GM18861 (cell line): ENCODE measurements around the gene USP36.
A peak's percentile ranks its signal among the peaks of the same experiment; 100 is the strongest.
"Not testable (repeated sequence)": the region's sequence is repeated elsewhere in the genome, so short reads cannot be mapped to it uniquely, and the experiment has no call there.

Experiments
- ATAC-seq: cut with Tn5 transposase; IDR thresholded peaks from one replicate; pipeline ENCODE4 v1.9.1; 2021; ENCODE audit not compliant: unreplicated experiment

USP36 gene

DNA sequence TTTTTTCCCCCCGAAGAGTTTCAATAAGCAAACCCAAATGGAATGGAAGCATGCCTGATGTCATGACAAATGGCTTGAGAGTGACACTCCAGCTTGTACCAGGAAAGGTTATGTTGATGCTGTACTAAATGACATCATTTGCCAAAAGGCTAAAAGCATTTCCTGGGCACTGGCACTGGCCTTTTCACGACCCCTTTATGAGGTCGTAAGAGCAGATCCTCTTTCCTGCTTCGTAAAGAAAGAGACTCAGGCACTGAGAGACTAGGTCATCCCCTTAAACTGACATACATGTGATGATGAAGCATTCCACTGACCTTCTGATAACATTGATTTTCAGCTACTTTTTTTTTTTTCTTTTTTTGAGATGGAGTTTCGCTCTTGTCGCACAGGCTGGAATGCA lies 31.9 kb upstream of the USP36 start:
- no peak for ATAC-seq

DNA sequence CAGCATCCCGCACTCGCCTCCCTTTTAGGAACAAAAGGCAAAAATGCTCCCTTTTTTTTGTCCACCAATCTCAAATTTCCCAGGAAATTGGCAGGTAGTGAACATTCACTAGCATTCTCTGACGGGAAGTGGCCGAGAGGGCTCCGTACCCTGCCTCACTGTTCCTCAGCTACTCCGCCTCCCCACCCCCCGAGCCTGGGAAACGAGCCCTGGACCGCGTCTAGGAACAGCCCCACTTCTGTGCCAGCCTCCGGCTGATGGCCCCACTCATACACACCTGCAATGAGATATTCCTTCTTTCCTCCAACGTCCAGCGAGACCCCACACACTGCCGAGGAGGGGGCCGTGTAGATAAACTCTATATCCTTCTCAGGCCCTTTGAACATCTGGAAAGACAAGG lies 30.0 kb upstream of the USP36 start:
- no peak for ATAC-seq

DNA sequence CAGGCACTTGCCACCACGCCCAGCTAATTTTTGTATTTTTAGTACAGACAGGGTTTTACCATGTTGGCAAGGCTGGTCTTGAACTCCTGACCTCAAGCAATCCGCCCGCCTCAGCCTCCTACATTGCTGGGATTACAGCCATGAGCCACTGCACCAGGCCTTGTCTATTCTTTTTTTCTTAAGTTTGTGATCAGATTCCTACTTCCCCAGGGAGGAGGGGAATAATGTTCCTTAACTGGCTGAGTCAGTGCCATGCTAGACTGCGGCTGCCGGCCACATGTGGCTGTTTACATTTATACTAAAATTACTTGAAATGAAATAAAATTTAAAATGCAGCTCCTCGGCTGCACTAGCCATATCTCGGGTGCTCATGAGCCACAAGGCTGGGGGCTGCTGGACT lies 27.8 kb upstream of the USP36 start:
- no peak for ATAC-seq

DNA sequence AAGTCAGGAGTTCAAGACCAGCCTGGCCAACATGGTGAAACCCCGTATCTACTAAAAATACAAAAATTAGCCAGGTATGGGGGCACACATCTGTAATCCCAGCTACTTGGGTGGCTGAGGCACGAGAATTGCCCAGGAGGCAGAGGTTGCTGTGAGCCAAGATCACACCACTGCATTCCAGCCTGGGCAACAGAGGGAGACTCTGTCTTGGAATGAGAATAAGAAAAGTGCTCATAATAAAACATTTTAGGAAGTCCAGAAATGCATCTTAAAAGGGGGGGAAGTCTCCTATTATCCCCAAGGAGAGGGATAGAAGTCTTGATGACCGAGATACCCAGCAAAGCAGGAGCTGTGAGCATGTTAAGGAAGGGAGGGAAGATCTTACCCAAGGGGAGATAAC lies 26.4 kb upstream of the USP36 start:
- ATAC-seq = not testable (repeated sequence)

DNA sequence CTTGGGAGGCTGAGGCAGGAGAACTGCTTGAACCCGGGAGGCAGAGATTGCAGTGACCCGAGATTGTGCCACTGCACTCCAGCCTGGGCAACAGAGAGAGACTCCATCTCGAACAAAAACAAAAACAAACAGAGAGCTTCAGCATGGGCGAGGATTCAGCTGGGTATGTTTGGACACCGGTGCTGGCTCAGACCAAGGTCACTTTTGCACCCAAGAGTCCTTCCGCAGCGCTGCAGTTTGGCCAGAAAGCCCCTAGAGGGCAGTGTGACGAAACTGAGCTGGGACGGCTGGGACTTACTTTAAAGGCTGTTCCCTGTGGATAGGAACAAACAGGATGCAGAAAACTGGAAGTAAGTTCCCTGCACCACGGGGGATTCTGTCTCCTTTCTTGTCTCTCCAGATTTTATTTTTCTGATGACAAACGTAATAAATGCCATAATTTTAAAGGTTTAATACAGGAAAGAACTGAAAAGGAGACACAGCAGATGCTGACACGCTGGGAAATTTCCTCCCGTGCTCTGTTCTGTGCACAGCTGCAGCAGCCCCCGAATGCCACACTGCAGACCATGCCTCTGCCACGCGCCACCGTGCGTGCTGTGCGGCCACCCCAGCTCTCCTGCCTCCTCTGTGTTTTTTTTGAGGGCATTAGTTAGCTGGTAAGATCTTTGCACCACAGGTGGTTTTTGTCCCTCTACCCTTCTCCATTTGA lies 25.2 kb upstream of the USP36 start:
- no peak for ATAC-seq

DNA sequence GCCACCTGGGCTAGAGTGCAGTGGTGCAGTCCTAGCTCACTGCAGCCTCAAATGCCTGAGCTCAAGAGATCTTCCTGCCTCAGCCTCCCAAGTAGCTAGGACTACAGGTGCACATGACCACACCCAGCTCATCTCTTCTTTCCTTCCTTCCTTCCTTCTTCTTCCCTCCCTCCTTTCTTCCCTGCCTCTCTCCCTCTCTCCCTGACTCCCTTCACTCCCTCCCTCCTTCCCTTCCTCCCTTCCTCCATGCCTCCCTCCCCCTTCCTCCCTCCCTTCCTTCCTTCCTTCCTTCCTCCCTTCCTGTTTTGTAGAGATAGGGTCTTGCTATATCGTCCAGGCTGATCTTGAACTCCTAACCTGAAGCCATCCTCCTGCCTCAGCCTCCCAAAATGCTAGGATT lies 23.5 kb upstream of the USP36 start:
- no peak for ATAC-seq

DNA sequence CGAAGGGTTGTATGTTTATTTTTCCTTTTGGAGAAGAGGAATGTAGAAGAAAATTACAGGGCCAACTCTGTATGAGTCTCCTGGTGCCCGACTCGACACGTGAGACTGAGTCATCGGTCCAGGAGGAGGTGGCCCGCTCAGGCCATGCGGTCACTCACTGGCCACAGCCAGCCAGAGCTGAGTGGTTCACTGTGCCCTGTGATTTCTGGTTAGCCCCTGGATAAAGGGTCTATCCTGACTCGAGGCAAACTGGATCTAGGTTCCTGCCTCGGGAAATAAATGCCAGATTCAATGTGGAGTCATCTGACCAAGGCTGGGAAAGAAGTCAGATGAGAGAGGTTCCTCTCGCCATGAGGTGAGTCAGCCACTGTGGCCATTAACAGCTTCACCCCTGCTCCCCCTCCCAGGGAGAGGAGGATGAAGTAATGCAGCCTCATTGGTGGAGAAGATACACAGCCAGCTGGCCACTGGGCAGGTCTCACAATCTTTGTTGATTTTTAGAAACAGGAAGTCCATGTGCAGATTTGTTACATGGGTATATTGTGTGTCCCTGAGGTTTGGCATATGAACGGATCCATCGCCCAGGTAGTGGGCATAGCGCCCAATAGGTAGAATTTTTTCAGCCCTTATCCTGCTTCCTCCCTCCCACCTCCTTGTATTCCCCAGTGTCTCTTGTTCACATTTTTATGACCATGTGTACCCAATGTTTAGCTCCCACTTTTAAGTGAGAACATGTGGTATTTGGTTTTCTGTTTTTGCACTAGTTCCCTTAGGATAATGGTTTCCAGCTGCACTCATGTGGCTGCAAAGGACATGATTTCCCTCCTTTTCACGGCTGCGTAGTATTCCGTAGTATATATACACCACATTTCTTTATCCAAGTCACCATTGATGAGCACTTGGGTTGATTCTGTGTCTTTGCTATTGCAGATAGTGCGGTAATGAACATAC lies 21.7 kb upstream of the USP36 start:
- ATAC-seq = no peak

DNA sequence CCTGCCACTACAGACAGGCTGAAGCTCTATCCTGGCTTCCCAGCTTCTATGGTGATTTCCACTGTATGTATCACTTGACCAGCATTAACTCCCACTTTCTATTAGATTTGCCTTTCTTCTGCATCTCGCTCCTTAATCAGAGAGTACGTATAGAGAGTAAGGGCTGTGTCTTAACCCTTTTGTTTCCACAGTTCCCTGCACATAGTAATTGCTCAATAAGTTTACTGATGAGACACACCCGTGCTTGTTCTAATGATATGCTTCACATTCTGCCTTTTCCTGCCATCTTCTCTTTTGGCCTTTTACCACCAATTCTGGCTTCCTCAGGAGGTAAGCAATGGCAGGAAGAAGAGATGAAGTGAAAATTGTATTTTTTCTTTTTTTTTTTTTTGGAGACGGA lies 20.6 kb upstream of the USP36 start:
- no peak for ATAC-seq

DNA sequence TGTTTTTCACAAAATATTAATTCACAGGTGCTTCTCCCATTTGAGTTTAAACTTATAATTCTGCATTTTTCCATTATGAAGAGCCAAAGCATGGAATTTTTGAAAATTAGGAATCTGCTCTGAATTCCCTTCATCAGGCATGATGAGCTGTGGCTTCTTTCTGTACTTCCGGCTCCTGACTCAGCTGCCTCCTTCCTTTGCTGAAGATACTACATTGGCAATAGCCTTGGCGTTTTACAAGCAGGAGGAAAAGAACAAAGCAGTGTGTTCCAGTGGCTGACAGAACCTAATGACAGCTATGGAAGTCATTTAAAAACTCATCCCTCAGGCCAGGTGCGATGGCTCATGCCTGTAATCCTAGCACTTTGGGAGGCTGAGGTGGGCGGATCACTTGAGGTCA lies 18.4 kb upstream of the USP36 start:
- no peak for ATAC-seq

DNA sequence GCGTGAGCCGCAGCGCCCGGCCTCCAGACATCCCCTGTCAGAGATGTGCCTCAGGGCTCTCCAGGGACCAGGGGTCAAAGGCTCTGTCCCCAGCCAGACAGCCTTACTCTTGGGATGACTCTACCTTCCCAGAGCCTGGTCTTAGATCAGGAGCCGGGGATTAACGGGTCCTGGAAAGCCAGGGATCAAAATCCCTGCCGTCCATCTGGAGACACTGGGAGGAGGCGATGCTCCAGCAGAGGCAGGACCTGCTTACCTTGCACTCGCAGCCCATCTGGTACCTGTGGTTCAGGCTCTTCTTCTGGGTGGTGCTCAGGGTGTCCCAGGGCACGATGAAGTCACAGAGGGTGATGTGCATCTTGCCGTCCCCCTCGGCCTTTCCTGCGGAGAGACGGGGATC lies 16.7 kb upstream of the USP36 start:
- no peak for ATAC-seq

DNA sequence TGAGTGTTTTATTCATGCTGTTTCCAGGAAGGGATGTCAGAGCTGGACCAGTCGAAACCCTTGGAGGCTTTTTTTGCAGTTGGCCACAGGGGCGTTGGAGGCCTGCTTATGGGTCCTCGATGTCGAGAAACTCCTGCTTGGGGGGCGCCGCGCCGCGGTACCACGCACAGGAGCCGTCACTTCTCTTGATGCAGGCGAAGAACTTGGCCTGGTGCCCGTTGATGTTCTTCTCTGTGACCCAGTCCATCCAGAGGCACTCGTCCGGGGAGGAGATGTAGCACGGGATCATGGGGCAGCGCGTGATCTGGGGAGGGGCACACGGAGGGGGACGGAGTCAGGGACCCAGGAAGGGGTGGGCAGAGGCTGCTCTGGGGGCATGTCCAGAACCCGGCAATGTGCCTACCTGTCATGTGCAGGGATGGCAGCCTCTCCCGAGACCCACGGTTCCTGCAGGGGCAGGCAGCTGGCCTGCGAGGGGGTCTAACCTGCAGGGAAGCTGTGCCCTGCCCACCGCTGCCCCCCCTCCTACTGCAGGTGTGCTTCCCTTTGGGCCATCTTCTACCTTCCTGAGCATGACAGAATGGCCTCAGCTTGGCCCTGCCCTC lies 15.0 kb upstream of the USP36 start:
- no peak for ATAC-seq

DNA sequence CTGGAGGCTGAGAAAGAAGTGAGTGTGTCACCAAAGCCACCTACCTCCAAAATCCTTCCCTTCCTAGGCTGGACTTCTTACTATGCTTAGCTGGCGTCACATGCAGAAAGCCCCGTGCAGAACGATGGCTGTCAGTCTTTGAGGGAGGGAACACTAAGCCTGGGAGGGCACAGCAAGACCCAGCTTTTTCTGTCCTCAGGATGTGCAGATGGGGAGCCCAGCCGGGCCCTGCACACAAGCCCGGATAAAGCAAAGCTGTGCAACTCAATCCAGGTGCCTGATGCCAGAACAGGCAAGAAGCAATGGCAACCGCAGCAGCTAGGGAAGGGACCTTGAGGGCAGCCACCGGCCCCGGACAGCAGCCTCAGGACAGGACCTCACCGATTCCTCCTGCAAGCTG lies 13.9 kb upstream of the USP36 start:
- ATAC-seq = no peak

DNA sequence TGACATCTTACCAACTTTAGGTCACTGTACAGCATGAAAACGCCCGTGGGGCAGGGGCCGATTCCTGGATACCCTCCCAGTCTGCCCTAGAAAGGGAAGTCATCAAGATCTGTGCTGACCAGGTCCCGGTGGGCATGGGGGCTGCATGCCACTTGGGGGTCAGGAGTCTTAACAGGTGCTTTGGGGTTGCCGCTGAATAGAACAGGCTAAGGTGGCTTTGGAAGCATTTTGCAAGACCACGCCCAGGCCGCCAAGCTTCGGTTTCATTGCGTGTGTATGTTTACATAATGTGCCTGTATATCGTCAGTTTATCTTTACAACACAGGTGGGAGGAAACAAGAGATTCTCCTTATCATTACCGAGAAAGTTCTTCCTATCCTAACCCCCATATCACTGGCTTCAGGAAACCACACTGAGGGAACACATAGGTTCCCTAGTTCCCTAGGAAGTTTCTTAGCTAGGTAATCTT lies 13.3 kb upstream of the USP36 start:
- no peak for ATAC-seq

DNA sequence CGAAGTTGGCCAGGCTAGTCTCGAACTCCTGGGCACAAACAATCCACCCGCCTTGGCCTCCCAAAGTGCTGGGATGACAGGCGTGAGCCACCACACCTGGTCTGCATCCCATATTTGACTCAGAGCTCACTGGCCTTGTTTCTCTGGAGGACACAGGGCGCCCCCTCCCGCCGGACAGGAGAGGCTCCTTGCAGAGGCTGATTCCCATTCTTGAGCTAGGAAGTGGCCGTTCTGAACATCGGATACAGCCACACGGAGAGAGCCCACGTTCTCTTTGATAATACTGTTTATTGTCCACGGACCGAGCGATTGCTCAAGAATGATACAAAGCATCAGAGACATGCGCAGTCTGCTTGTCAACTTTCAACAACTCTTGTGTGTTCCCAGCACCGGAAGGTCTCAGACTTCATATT lies 12.1 kb upstream of the USP36 start:
- ATAC-seq = no peak

DNA sequence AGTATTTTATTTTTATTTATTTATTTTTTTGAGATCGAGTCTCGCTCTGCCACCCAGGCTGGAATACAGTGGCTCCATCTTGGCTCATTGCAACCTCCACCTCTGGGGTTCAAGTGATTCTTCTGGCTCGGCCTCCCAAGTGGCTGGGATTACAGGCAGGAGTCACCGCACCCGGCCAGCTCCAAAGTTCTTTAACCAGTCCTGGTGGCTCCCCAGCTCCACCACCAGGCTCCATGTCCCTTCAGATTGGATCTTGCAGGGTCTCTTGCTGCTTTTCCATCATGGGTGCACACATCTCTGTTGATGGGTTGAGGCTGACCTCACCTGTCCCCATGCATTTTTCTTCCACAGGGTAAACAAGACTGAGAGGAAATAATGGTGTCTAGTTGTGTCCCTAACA lies 8.4 kb upstream of the USP36 start:
- ATAC-seq = no peak

DNA sequence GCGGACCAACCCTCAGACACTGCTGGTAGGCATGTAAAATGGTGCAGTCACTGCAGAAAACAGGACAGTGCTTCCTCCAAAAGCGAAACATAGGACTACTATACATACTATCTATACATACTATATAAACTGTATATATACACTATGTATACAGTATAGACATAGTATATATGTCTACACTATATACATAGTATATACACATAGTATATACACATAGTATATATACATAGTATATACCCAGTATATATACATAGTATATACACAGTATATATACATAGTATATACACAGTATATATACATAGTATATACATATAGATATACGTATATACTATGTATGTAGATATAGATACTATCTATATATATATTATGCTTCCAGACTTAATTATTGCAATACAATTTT lies 6.4 kb upstream of the USP36 start:
- no peak for ATAC-seq

DNA sequence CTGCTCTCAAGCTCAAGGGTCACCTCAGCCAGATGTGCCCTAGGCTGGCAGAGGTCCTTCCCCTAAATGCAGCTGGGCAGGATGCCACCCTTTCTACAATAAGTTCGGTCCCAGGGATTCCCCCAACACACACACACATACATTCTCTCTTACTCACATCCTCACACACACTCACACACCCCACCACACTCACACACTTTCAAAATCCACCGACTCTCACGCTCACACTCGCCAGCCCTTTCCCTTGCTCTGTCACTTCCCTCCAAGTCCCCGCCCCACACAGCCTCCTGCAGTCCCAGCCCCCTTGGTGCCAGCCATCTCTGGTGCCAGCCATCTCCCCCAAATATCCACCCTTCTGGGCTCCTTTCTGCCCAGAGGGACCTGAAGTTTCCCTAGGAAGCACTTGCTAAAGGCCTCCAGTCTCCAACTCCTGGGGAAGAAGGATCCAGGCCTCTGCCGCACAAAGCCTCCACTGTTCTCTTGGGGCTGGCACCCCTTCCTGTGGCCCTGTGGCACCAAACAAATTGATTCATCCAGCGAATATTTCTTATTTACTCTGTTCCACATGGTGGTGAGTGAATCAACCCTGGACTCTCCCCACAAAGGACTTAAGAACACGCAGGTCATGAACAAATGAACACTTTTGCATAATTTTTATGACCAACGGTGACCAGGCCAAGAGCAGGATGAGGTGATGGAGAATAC lies 3.8 kb upstream of the USP36 start:
- no peak for ATAC-seq

DNA sequence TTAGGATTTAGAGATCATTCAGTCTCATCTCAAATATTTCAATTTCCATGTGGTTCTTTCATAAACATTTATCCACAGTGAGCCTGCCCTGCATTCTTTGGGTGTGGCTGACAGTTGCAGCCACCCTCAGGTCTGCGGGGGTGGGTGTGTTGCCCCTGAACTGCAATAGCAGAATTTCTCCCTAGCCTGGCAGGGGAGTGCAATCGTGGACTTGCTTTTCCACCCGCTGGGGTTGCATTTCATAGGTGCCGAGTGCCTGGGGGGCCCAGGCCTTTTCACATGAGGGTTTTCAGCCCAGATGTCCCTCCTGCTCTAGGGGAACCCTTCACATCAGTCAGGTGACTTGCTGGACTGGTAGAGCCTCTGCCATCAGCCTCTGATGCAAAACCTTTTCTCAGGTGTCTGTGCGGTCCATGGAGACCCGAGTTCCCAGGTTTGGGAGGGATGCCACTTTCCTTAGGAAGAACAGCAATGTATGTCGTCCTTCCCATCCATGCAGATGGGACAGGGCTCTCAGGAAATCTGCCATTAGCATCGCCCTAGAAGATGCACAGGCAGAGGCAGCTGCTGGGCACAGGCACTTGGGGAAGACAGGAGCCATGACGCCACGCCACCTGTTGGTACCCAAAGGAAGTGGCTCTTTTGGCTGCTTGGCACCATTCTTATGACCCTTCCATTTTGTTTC lies 2.4 kb upstream of the USP36 start:
- ATAC-seq = no peak

DNA sequence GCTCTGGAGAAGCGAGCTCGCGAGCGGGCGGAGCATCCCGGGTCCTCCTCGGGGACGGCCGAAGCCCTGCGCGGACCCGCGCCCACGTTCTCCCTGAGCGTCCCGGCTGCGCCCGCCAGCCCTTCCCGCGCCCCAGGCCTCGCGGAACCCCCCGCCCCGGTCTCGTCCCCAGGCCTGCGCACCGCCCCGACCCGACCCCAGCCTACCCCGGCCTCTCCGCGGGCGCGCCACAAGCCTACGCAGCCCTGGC lies 159 bp downstream of the USP36 start:
- ATAC-seq = no peak

DNA sequence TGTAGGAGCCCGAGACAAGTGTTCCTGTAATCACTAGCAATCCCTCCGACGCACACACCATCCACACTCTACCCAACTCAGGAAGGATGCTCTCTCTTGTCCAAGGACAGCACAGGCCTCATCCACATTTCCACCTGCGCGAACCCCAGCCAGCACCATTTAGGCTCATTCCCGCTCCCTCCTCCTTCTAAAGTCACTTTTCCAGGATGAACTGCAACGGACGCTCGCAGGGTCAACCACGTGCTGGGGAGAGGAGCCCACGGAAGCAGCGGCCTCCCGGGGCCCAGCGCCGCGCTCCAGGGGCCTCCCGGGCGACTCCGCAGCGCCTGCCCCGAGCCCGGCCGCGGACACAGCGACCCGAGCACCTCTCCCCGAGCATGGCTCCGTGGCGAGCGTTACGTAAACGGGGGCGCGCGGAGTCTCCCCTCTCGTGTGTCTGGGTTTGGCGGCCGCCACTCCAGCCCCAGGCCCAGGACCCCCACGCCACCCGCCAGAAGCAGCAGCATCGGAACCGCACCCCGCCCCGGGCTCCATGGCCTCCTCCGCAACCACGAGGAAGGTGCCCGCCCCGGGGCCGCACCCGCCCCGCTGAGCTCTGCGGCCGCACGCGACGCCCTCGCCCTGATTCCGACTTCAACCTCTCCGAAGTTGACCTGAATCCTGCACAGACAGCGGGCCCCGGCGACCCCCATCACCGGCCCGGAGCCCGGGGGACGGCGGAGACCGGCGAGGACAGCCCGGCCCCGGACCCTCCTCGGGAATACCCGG lies 668 bp downstream of the USP36 start:
- peak; percentile 9 for ATAC-seq
